H9 (cell line): Measurements from ENCODE around the gene FRRS1L. TPM values are rescaled to one million over a fixed set of nuclear protein-coding genes. Genes with fewer than 3 reads are reported as not detected.

Experiments
- DNase-seq: peaks from one replicate; pipeline ENCODE4 v3.0.0-alpha.2; 2017
- H2AFZ ChIP-seq: one replicate; pipeline ENCODE4 v1.6.1; 2013; ENCODE audit warnings: mild to moderate bottlenecking, low read length, control low read depth, moderate library complexity
- H2AK5ac ChIP-seq: 2 replicates; pipeline ENCODE4 v1.6.1; 2013; ENCODE audit warnings: low read length, control low read depth, mixed read lengths; ENCODE audit not compliant: insufficient read length
- H2BK120ac ChIP-seq: one replicate; pipeline ENCODE4 v1.6.1; 2013; ENCODE audit warnings: low read depth, mild to moderate bottlenecking, low read length, control low read depth, inconsistent platforms; ENCODE audit not compliant: poor library complexity, severe bottlenecking
- H2BK12ac ChIP-seq: 2 replicates; pipeline ENCODE4 v1.6.1; 2013; ENCODE audit warnings: low read length, control low read depth, mixed read lengths, low read depth; ENCODE audit not compliant: insufficient read length
- H2BK15ac ChIP-seq: 2 replicates; pipeline ENCODE4 v1.6.1; 2013; ENCODE audit warnings: low read depth, low read length, control low read depth
- H2BK20ac ChIP-seq: one replicate; pipeline ENCODE4 v1.6.1; 2013; ENCODE audit warnings: low read depth, mild to moderate bottlenecking, low read length, control low read depth, inconsistent platforms; ENCODE audit not compliant: poor library complexity, severe bottlenecking
- H2BK5ac ChIP-seq: 2 replicates; pipeline ENCODE4 v1.6.1; 2013; ENCODE audit warnings: low read length, control low read depth, mixed read lengths; ENCODE audit not compliant: insufficient read length
- H3K14ac ChIP-seq: 2 replicates; pipeline ENCODE4 v1.6.1; 2013; ENCODE audit warnings: low read length, control low read depth; ENCODE audit not compliant: insufficient read depth
- H3K18ac ChIP-seq: 2 replicates; pipeline ENCODE4 v1.6.1; 2013; ENCODE audit warnings: low read depth, mild to moderate bottlenecking, mixed read lengths, low read length, control low read depth; ENCODE audit not compliant: insufficient read length
- H3K23ac ChIP-seq: 2 replicates; pipeline ENCODE4 v1.6.1; 2013; ENCODE audit warnings: low read length, control low read depth, mixed read lengths, low read depth; ENCODE audit not compliant: insufficient read length
- H3K23me2 ChIP-seq: 2 replicates; pipeline ENCODE4 v1.6.1; 2013; ENCODE audit warnings: low read depth, mild to moderate bottlenecking, mixed read lengths, low read length, control low read depth; ENCODE audit not compliant: insufficient read length, poor library complexity, severe bottlenecking
- H3K27ac ChIP-seq: 2 replicates; pipeline ENCODE4 v1.5.1; 2013; ENCODE audit warnings: low read length, control low read depth, mixed read lengths, low read depth; ENCODE audit not compliant: insufficient read length
- H3K27me3 ChIP-seq: 2 replicates; pipeline ENCODE4 v1.6.1; 2013; ENCODE audit warnings: low read length, control low read depth, inconsistent platforms; ENCODE audit not compliant: insufficient read depth
- H3K4ac ChIP-seq: 2 replicates; pipeline ENCODE4 v1.6.1; 2013; ENCODE audit warnings: low read depth, mild to moderate bottlenecking, control low read depth, inconsistent platforms, low read length, moderate library complexity
- H3K4me1 ChIP-seq: 2 replicates; pipeline ENCODE4 v1.6.1; 2013; ENCODE audit warnings: low read length, control low read depth, inconsistent platforms; ENCODE audit not compliant: insufficient read depth
- H3K4me2 ChIP-seq: 2 replicates; pipeline ENCODE4 v1.6.1; 2013; ENCODE audit warnings: low read length, control low read depth, mixed read lengths; ENCODE audit not compliant: insufficient read length, insufficient read depth
- H3K56ac ChIP-seq: 2 replicates; pipeline ENCODE4 v1.6.1; 2013; ENCODE audit warnings: low read depth, mild to moderate bottlenecking, mixed read lengths, low read length, control low read depth; ENCODE audit not compliant: insufficient read length
- H3K79me1 ChIP-seq: 2 replicates; pipeline ENCODE4 v1.6.1; 2013; ENCODE audit warnings: low read depth, mild to moderate bottlenecking, moderate library complexity, low read length, control low read depth, inconsistent platforms; ENCODE audit not compliant: insufficient read depth, poor library complexity, severe bottlenecking
- H3K79me2 ChIP-seq: 2 replicates; pipeline ENCODE4 v1.6.1; 2013; ENCODE audit warnings: low read length, control low read depth, inconsistent platforms; ENCODE audit not compliant: insufficient read depth
- H3K9ac ChIP-seq: 2 replicates; pipeline ENCODE4 v1.6.1; 2013; ENCODE audit warnings: low read length, control low read depth, mixed read lengths; ENCODE audit not compliant: insufficient read length; ENCODE audit errors: extremely low read depth
- H3K9me3 ChIP-seq: one replicate; pipeline ENCODE4 v1.6.1; 2013; ENCODE audit warnings: low read depth, low read length, inconsistent platforms; ENCODE audit not compliant: control insufficient read depth
- H3T11ph ChIP-seq: one replicate; pipeline ENCODE4 v1.6.1; 2013; ENCODE audit warnings: mild to moderate bottlenecking, low read length, control low read depth, inconsistent platforms
- H4K20me1 ChIP-seq: one replicate; pipeline ENCODE4 v1.6.1; 2013; ENCODE audit not compliant: control insufficient read depth, insufficient read length, insufficient read depth
- H4K5ac ChIP-seq: 2 replicates; pipeline ENCODE4 v1.6.1; 2013; ENCODE audit warnings: low read depth, mild to moderate bottlenecking, mixed read lengths, low read length, control low read depth; ENCODE audit not compliant: insufficient read length
- H4K8ac ChIP-seq: replicated peaks from 2 replicates; pipeline ENCODE4 v1.6.1; 2013; ENCODE audit warnings: low read length, control low read depth, mixed read lengths, low read depth; ENCODE audit not compliant: insufficient read length
- H4K91ac ChIP-seq: 2 replicates; pipeline ENCODE4 v1.6.1; 2013; ENCODE audit warnings: low read depth, mild to moderate bottlenecking, moderate library complexity, mixed read lengths, low read length, control low read depth; ENCODE audit not compliant: insufficient read length
- H3K27ac Mint-ChIP-seq, 3 experiments: 2 replicates in 2 of 3; 3 replicates in 1 of 3; pipeline ENCODE4 v1.8.0; 2020 to 2021; ENCODE audit warnings: mixed read lengths in 3 of 3, mild to moderate bottlenecking in 1 of 3, moderate library complexity in 1 of 3
- H3K27me3 Mint-ChIP-seq: 2 replicates; pipeline ENCODE4 v1.8.0; 2021; ENCODE audit warnings: low read depth, mild to moderate bottlenecking, moderate library complexity, mixed read lengths
- H3K36me3 Mint-ChIP-seq, 3 experiments: 2 replicates in 2 of 3; 3 replicates in 1 of 3; pipeline ENCODE4 v1.8.0; 2020 to 2021; ENCODE audit warnings: low read depth in 3 of 3, mixed read lengths in 3 of 3; ENCODE audit not compliant: insufficient read depth in 1 of 3
- H3K4me1 Mint-ChIP-seq, 2 experiments: 2 replicates each; pipeline ENCODE4 v1.8.0; 2020; ENCODE audit warnings: mixed read lengths in 2 of 2
- H3K4me3 Mint-ChIP-seq, 2 experiments: 2 replicates in 1 of 2; 3 replicates in 1 of 2; pipeline ENCODE4 v1.8.0; 2020 to 2021; ENCODE audit warnings: mild to moderate bottlenecking in 2 of 2, mixed read lengths in 2 of 2, moderate library complexity in 1 of 2
- H3K9me3 Mint-ChIP-seq, 2 experiments: 2 replicates in 1 of 2; 3 replicates in 1 of 2; pipeline ENCODE4 v1.8.0; 2020; ENCODE audit warnings: mild to moderate bottlenecking in 2 of 2, mixed read lengths in 2 of 2, moderate library complexity in 1 of 2
- WGBS: extraction: QIAGEN DNeasy Blood & Tissue Kit; methylation state at CpG from one replicate; pipeline ENCODE4 v1.1.7; 2013; ENCODE audit warnings: missing lambda C conversion rate, low lambda C conversion rate, mixed read lengths; ENCODE audit not compliant: insufficient read length; ENCODE audit errors: extremely low coverage; 5-methylcytosine and 5-hydroxymethylcytosine counted together
- total RNA-seq: library from RNA; stranded (reverse); gene quantifications from 2 replicates; pipeline ENCODE4 v1.2.1, GENCODE V29; 2021
- TF ChIP-seq, protein P1 (sequence below): fragments of 200-600 bp; sonication (generic); conservative IDR thresholded peaks from 3 replicates; pipeline ENCODE4 v1.8.0; 2021; ENCODE audit warnings: antibody characterized with exemption, mild to moderate bottlenecking

The FRRS1L gene
- total RNA-seq, 1 experiment from 2014 or later = 3.3 TPM

DNA sequence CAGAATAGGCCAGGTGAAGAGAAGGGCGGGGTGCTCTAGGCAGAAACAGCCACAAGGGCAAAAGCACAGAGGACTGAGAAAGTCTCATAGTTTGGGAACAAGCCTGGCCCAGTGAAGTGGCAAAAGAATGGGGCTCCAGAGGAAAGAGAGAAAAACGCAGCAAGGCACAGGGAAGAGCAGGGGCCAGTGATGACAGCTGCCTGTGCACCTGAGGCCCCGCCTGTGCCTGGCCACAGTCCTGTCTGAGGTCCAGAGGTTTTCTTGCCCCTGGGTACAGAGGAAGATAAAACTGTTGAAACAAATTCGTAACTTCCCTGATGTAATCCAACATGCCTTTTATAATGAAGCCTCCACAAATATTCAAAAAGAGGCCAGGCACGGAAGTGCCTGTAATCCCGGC, 22.0 kb downstream of the FRRS1L start:
- Histone ChIP-seq H3K56ac (no peak overlapping the region), H4K20me1 (no peaks in the 10 kb centered on the region), H3T11ph (no peak overlapping the region), H3K9ac (no peak overlapping the region), H2BK5ac (no peak overlapping the region), H2BK12ac (no peak overlapping the region), H3K23ac (no peak overlapping the region), H3K9me3 (no peaks in the 10 kb centered on the region), H4K8ac (no peak overlapping the region), H2BK15ac (no peak overlapping the region), H2AK5ac (no peak overlapping the region), H3K27me3 (no peaks in the 10 kb centered on the region), H3K14ac (no peak overlapping the region), H2BK20ac (no peak overlapping the region), H2BK120ac (no peak overlapping the region), H2AFZ (no peak overlapping the region), H3K4me2 (no peak overlapping the region), H4K5ac (no peak overlapping the region), H3K23me2 (no peaks in the 10 kb centered on the region), H4K91ac (no peak overlapping the region), H3K79me2 (no peaks in the 10 kb centered on the region), H3K4me1 (no peaks in the 10 kb centered on the region), H3K4ac (no peak overlapping the region), H3K79me1 (no peaks in the 10 kb centered on the region), H3K18ac (no peak overlapping the region), H3K27ac (no peak overlapping the region)
- Mint-ChIP-seq H3K27ac (no peak overlapping the region; a peak in 1 of 7 replicates), H3K9me3 (no peaks in the 10 kb centered on the region; a peak in 1 of 5 replicates), H3K4me1 (peaks cover 7 to 13% of the 10 kb centered on the region in 2 experiments), H3K4me3 (no peak overlapping the region), H3K36me3 (no peaks in the 10 kb centered on the region), H3K27me3 (no peaks in the 10 kb centered on the region; the same call in none of the 2 replicates)
- WGBS = no CpG with 5 or more reads among the region's 6 CpGs
- DNase-seq = no peak
- TF ChIP-seq, protein P1, sequence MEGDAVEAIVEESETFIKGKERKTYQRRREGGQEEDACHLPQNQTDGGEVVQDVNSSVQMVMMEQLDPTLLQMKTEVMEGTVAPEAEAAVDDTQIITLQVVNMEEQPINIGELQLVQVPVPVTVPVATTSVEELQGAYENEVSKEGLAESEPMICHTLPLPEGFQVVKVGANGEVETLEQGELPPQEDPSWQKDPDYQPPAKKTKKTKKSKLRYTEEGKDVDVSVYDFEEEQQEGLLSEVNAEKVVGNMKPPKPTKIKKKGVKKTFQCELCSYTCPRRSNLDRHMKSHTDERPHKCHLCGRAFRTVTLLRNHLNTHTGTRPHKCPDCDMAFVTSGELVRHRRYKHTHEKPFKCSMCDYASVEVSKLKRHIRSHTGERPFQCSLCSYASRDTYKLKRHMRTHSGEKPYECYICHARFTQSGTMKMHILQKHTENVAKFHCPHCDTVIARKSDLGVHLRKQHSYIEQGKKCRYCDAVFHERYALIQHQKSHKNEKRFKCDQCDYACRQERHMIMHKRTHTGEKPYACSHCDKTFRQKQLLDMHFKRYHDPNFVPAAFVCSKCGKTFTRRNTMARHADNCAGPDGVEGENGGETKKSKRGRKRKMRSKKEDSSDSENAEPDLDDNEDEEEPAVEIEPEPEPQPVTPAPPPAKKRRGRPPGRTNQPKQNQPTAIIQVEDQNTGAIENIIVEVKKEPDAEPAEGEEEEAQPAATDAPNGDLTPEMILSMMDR = no peak
